Measurements from ENCODE around the gene PRR15L.

Gene PRR15L

GRCh38 chr17:47959825-47960655, 2.4 kb upstream of the PRR15L start:
- no peak for DNase-seq (ENCODE audit: low spot score)

- DNase-seq (ENCODE audit: low spot score), result no peak
Observed at GRCh38 chr17:47956791-47957590, 692 bp downstream of the PRR15L start.

- no peak for DNase-seq (ENCODE audit: low spot score)
Observed at GRCh38 chr17:47955497-47956461, 1.9 kb downstream of the PRR15L start.

- no peak for DNase-seq (ENCODE audit: low spot score)
Observed at GRCh38 chr17:47953909-47954308, 3.8 kb downstream of the PRR15L start.

GRCh38 chr17:47952171-47953021, 5.3 kb downstream of the PRR15L start:
- DNase-seq (ENCODE audit: low spot score), result no peak

- DNase-seq (ENCODE audit: low spot score), result no peak
Observed at GRCh38 chr17:47950448-47950847, 7.2 kb downstream of the PRR15L start.

GRCh38 chr17:47949946-47950345, 7.7 kb downstream of the PRR15L start:
- DNase-seq (ENCODE audit: low spot score), result no peak

GRCh38 chr17:47949197-47949759, 8.4 kb downstream of the PRR15L start:
- peak; percentile 84 for DNase-seq (ENCODE audit: low spot score)

GRCh38 chr17:47948706-47949196, 8.9 kb downstream of the PRR15L start:
- DNase-seq (ENCODE audit: low spot score), result no peak

- peak; percentile 87 for DNase-seq (ENCODE audit: low spot score)
Observed at GRCh38 chr17:47946929-47947397, 10.7 kb downstream of the PRR15L start.

GRCh38 chr17:47946516-47946915, 11.2 kb downstream of the PRR15L start:
- DNase-seq (ENCODE audit: low spot score), result no peak

GRCh38 chr17:47945529-47946508, 11.9 kb downstream of the PRR15L start:
- no peak for DNase-seq (ENCODE audit: low spot score)

GRCh38 chr17:47945080-47945479, 12.6 kb downstream of the PRR15L start:
- DNase-seq (ENCODE audit: low spot score), result no peak

- DNase-seq (ENCODE audit: low spot score), result no peak
Observed at GRCh38 chr17:47942568-47942967, 15.1 kb downstream of the PRR15L start.

- DNase-seq (ENCODE audit: low spot score), result no peak
Observed at GRCh38 chr17:47942096-47942510, 15.6 kb downstream of the PRR15L start.

GRCh38 chr17:47941246-47942095, 16.2 kb downstream of the PRR15L start, which contains the start of gene PNPO:
PNPO (plus strand) TSS chr17:47941571; CDS start chr17:47941676, 105 bp downstream.
- peak; percentile 94 for DNase-seq (ENCODE audit: low spot score)

- DNase-seq (ENCODE audit: low spot score), result no peak
Observed at GRCh38 chr17:47937941-47938340, 19.7 kb downstream of the PRR15L start.

- DNase-seq (ENCODE audit: low spot score), result peak; percentile 92
Observed at GRCh38 chr17:47935961-47936360, 21.7 kb downstream of the PRR15L start.
